GM12865 (cell line): ENCODE results near the gene COL5A3.

Experiments used
- DNase-seq: peaks from one replicate; pipeline ENCODE4 v3.0.0; 2010; ENCODE audit warnings: low read depth
- H3K4me3 ChIP-seq: 2 replicates; pipeline ENCODE4 v1.5.1; 2011; ENCODE audit warnings: mild to moderate bottlenecking, low read depth, low read length, control low read depth
- CTCF ChIP-seq: IDR thresholded peaks from 2 replicates; pipeline ENCODE4 v1.5.1; 2011; ENCODE audit warnings: low read length, control low read depth, low read depth, inconsistent platforms; ENCODE audit not compliant: insufficient read depth; ENCODE audit errors: missing control alignments

The COL5A3 gene

DNA sequence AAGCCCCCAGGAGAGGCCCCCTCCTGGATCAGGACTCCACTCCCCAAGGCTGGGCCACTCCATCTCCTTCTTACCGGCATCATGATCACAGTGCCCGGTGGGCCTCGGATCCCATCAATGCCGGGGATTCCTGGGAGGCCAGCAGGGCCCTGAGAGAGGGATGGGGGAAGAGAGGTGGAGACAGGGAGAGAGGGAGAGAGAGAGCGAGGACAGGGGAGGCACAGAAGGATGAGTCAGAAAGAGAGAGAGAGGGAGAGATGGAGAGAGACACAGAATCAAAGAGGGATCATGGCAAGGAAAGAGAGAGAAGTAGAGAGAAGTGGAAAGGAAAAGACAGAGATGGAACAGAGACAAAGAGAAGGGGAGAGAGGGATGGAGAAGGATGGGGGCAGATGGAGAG, 13.8 kb downstream of the COL5A3 start:
- no peak for TF ChIP-seq CTCF
- no peak for DNase-seq
- no peak overlapping the region for H3K4me3 ChIP-seq

DNA sequence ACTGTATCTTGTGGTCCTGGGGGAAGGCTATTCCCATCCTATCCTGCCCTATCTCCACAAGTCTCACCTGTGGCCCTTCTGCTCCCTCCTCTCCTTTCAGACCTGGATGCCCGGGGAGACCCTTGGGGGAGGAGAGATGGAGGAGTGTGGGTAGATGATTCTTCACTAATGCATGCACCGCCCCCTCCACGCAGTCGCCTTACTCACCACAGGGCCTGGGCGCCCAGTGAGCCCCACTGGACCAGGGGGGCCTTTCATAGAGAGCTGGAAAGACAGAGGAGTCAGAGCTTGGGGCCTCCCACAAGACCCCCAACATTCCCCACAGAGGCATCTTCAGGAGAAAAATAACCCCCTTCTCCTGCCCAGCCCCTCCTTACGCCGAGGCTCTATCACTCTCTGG, 14.3 kb downstream of the COL5A3 start:
- no peak overlapping the region for H3K4me3 ChIP-seq
- no peak for TF ChIP-seq CTCF
- no peak for DNase-seq

GRCh38 chr19:9995084-9995483, 15.2 kb downstream of the COL5A3 start:
- TF ChIP-seq CTCF, result no peak

DNA sequence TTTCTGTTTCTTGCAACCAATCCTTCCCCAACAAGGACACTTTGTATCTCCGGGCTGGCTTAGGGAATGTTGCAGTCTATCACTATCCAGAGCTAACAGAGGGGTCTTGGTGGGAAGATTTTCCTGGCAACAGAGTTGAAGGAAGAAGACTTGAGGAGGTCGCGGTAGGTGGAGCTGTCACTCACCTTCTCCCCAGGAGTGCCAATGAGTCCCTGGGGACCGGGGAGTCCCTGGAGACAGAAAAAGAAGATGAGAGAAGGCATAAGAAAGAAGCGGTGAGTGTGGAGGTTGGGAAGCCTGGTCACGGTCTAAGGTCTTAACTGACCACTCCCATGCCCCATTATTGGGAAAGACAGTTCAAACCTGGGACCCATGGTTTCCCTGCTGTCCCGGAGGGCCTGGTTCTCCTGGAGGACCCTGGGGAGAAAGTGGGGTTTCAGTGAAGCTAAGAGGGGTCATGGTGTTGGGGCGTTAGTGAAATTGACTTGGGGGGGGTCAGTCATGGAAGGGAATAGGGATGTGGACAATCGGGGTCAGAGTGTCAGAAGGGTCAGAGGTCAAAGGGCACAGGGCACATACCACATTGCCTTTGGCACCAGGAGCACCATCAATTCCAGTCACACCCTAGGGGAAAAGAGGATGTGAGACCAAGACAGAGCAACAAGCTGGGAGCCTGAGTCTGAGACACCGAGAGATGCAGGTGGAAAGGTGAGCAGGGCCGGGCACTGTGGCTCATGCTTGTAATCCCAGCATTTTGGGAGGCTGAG, 18.7 kb downstream of the COL5A3 start:
- no peak for DNase-seq
- no peak for TF ChIP-seq CTCF
- H3K4me3 ChIP-seq, result no peak overlapping the region

More at GRCh38 chr19:9995084-9995483, 15.2 kb downstream of the COL5A3 start:
- no peak overlapping the region for H3K4me3 ChIP-seq
- no peak for DNase-seq

- no peak overlapping the region for H3K4me3 ChIP-seq
- DNase-seq, result no peak
- TF ChIP-seq CTCF, result no peak
Measured at GRCh38 chr19:9989504-9989903, 20.8 kb downstream of the COL5A3 start.

DNA sequence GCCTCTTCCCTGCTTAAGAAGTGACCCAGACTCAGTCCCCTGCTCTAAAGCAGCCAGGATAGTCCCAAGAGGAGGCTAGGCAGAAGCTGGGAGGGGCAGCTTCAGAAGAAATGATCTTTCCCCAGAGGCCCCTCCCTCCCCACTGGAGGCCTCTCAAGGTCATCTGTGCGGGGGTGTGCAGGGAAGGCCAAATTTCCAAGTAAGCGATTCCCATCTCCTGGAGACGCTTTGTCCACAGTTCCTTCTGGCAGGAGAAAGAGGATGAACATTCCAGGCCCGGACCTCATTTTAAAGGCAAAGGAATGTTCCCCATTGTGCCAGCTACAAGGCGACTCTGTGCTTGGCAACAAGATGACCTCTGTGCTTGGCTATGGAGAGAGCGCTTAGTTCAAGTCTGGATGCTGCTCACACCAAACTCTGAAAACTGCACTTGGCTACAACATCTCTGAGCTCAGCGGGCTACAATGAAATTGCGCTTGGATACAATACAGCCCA, 23.5 kb downstream of the COL5A3 start:
- no peak for DNase-seq
- H3K4me3 ChIP-seq, result no peak overlapping the region
- no peak for TF ChIP-seq CTCF

DNA sequence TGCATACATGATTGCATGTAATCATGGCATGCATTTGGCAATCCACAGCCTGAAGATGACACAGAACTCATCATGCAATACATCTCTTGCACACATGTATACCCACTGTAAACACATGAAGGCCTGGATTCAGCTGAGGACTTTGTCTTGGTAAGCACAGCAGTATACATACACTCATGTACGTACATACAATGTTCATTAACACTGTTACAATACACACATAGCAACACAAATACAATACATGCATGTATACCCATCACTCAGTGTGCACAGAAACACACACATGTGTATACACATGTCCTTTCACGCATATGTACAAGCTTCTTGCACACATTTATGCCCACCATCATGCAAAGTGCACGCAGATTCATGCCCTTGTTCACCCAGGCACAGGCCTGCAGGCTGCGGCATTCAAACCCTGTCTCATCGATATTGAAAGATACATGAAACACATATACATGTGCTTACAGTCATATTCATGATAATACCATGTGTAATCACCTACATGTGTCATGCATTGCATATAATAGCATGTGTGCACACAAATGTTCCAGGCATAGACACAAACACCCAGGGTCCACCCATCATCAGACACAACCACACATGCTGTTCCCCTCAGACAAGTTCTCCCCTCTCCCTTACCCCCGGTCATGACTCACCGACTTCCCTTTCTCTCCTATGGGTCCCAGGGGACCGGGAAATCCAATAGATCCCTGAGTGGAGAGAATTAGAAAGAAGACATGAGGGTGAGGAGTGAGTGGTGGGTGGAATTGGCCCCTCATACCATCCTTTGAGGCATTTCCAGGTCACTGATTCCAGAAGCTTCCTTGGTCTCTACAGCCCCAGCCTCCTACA, 28.7 kb downstream of the COL5A3 start:
- H3K4me3 ChIP-seq, result no peak overlapping the region
- no peak for TF ChIP-seq CTCF
- DNase-seq, result no peak
